ENCODE results near the gene GYPE.
"Not testable (repeated sequence)": the region's sequence is repeated elsewhere in the genome, so short reads cannot be mapped to it uniquely, and the experiment has no call there.

GYPE gene

GRCh38 chr4:143911528-143912417 is 6.4 kb upstream of the GYPE start:
- peak overlapping the region; percentile 16 for H3K4me3 ChIP-seq (ENCODE audit: insufficient read depth, low read depth, low read length)
- not testable (repeated sequence) for H3K9me3 ChIP-seq (ENCODE audit: control insufficient read depth, low read length); H3K36me3 ChIP-seq (ENCODE audit: control insufficient read depth, insufficient read depth, low read length); H3K4me1 ChIP-seq (ENCODE audit: control insufficient read depth, insufficient read depth, low read length); H3K27me3 ChIP-seq (ENCODE audit: control insufficient read depth, insufficient read depth, low read length, poor library complexity, severe bottlenecking); H3K27ac ChIP-seq (ENCODE audit: insufficient read depth, low read depth, low read length, poor library complexity, severe bottlenecking)
- 52 to 58% methylated on average over 55 to 57 of the region's 59 CpGs for WGBS, 2 experiments

- not testable (repeated sequence) for H3K36me3 ChIP-seq (ENCODE audit: control insufficient read depth, insufficient read depth, low read length); H3K4me1 ChIP-seq (ENCODE audit: control insufficient read depth, insufficient read depth, low read length); H3K4me3 ChIP-seq (ENCODE audit: insufficient read depth, low read depth, low read length); H3K9me3 ChIP-seq (ENCODE audit: control insufficient read depth, low read length); H3K27me3 ChIP-seq (ENCODE audit: control insufficient read depth, insufficient read depth, low read length, poor library complexity, severe bottlenecking); H3K27ac ChIP-seq (ENCODE audit: insufficient read depth, low read depth, low read length, poor library complexity, severe bottlenecking)
- 89 to 96% methylated on average over 2 of the region's 2 CpGs for WGBS, 2 experiments
Observed at GRCh38 chr4:143910906-143911305, 5.5 kb upstream of the GYPE start.

DNA sequence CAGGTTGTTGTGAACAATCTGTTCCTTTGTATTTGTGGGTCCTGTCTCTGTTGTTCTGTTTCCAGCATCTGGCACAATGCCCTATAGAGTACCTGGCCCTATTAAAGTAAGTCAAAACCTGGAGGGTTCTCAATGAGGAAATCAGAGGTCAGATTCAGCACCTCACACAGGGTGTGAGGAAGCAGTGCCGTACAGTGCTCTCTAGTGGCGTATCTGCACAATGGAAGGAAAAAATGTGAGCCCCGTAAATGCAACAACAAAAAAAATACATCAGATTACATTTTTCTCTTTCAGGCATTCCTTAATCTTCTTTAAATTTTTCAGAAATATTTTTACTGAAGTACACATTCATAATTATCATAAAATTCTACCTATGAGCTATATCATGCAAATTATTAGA is 2.5 kb upstream of the GYPE start:
- H3K27ac ChIP-seq (ENCODE audit: insufficient read depth, low read depth, low read length, poor library complexity, severe bottlenecking); H3K27me3 ChIP-seq (ENCODE audit: control insufficient read depth, insufficient read depth, low read length, poor library complexity, severe bottlenecking); H3K9me3 ChIP-seq (ENCODE audit: control insufficient read depth, low read length); H3K36me3 ChIP-seq (ENCODE audit: control insufficient read depth, insufficient read depth, low read length); H3K4me3 ChIP-seq (ENCODE audit: insufficient read depth, low read depth, low read length); H3K4me1 ChIP-seq (ENCODE audit: control insufficient read depth, insufficient read depth, low read length): not testable (repeated sequence)
- WGBS, 2 experiments = 41 to 64% methylated on average over 3 of the region's 3 CpGs

DNA sequence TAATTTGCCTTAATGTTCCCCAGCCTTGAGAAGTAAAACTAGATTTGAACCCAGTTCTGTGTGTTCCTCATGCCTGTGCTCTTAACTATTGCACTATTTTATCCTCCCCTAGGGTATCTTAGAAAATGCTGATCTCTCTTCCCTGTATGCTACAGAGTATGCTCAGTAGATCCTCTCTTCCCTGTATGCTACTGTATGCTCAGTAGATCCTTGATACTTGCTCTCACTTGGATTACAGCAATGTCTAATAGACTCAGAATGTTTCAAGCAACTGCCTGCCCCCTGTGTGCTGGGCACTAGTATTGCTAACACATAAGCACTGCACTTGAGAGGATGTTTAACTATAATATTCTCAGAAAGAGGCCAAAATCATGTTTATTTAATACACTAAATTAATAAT is 928 bp downstream of the GYPE start:
- H3K27me3 ChIP-seq (ENCODE audit: control insufficient read depth, insufficient read depth, low read length, poor library complexity, severe bottlenecking); H3K4me3 ChIP-seq (ENCODE audit: insufficient read depth, low read depth, low read length); H3K9me3 ChIP-seq (ENCODE audit: control insufficient read depth, low read length); H3K36me3 ChIP-seq (ENCODE audit: control insufficient read depth, insufficient read depth, low read length); H3K4me1 ChIP-seq (ENCODE audit: control insufficient read depth, insufficient read depth, low read length); H3K27ac ChIP-seq (ENCODE audit: insufficient read depth, low read depth, low read length, poor library complexity, severe bottlenecking): not testable (repeated sequence)

GRCh38 chr4:143890323-143890722 is 15.0 kb downstream of the GYPE start:
- H3K4me3 ChIP-seq (ENCODE audit: insufficient read depth, low read depth, low read length); H3K27ac ChIP-seq (ENCODE audit: insufficient read depth, low read depth, low read length, poor library complexity, severe bottlenecking); H3K4me1 ChIP-seq (ENCODE audit: control insufficient read depth, insufficient read depth, low read length); H3K9me3 ChIP-seq (ENCODE audit: control insufficient read depth, low read length); H3K27me3 ChIP-seq (ENCODE audit: control insufficient read depth, insufficient read depth, low read length, poor library complexity, severe bottlenecking); H3K36me3 ChIP-seq (ENCODE audit: control insufficient read depth, insufficient read depth, low read length): not testable (repeated sequence)
- 100% methylated on average over 1 of the region's 4 CpGs; no CpG with 5 or more reads in 1 of the 2 experiments for WGBS, 2 experiments

DNA sequence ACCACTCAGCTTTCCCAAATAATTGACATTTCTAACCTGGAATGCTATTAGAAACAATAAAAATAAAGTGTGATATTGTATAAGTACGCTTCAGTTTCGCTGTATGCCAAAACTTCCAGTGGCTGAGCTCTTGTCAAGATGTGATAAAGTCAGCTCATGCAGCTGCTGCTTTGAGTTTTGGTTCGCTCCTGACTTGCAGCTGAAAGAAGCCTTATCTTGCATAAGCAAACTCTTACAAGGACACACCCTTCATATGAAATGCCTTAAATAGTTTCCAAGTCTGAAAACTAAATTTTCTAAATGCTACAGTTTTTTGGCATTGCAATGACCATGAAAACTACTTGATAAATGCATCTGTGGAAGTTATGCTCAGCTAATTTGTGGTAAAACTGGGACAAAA is 17.2 kb downstream of the GYPE start:
- not testable (repeated sequence) for H3K27me3 ChIP-seq (ENCODE audit: control insufficient read depth, insufficient read depth, low read length, poor library complexity, severe bottlenecking); H3K36me3 ChIP-seq (ENCODE audit: control insufficient read depth, insufficient read depth, low read length); H3K9me3 ChIP-seq (ENCODE audit: control insufficient read depth, low read length); H3K4me1 ChIP-seq (ENCODE audit: control insufficient read depth, insufficient read depth, low read length); H3K27ac ChIP-seq (ENCODE audit: insufficient read depth, low read depth, low read length, poor library complexity, severe bottlenecking); H3K4me3 ChIP-seq (ENCODE audit: insufficient read depth, low read depth, low read length)
- no CpG with 5 or more reads among the region's 3 CpGs for WGBS, 2 experiments

GRCh38 chr4:143884965-143885364 is 20.4 kb downstream of the GYPE start:
- H3K4me3 ChIP-seq (ENCODE audit: insufficient read depth, low read depth, low read length); H3K27ac ChIP-seq (ENCODE audit: insufficient read depth, low read depth, low read length, poor library complexity, severe bottlenecking); H3K9me3 ChIP-seq (ENCODE audit: control insufficient read depth, low read length); H3K27me3 ChIP-seq (ENCODE audit: control insufficient read depth, insufficient read depth, low read length, poor library complexity, severe bottlenecking); H3K4me1 ChIP-seq (ENCODE audit: control insufficient read depth, insufficient read depth, low read length); H3K36me3 ChIP-seq (ENCODE audit: control insufficient read depth, insufficient read depth, low read length): not testable (repeated sequence)

DNA sequence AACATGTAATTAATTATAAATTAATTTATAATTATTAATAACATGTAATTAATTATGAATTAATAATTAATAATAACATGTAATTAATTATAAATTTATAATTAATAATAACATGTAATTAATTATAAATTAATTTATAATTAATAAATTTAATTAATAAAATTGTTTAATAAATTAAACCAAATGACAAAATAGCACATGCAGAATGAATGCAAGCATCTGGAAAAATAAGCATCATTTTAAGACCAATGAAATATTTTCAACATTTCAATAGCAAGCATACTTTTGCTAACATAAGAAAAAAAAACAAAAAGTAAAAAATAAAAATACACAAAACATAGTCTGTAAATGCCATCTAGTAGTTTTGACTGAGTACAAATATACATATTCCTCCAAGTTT is 21.8 kb downstream of the GYPE start:
- Histone ChIP-seq H3K27ac (ENCODE audit: insufficient read depth, low read depth, low read length, poor library complexity, severe bottlenecking) (no peak overlapping the region), H3K36me3 (ENCODE audit: control insufficient read depth, insufficient read depth, low read length) (no peaks in the 10 kb centered on the region), H3K9me3 (ENCODE audit: control insufficient read depth, low read length) (no peaks in the 10 kb centered on the region), H3K27me3 (ENCODE audit: control insufficient read depth, insufficient read depth, low read length, poor library complexity, severe bottlenecking) (no peaks in the 10 kb centered on the region), H3K4me1 (ENCODE audit: control insufficient read depth, insufficient read depth, low read length) (no peaks in the 10 kb centered on the region), H3K4me3 (ENCODE audit: insufficient read depth, low read depth, low read length) (no peak overlapping the region)

GRCh38 chr4:143882892-143883291 is 22.5 kb downstream of the GYPE start:
- H3K27ac ChIP-seq (ENCODE audit: insufficient read depth, low read depth, low read length, poor library complexity, severe bottlenecking) = no peak overlapping the region
- H3K27me3 ChIP-seq (ENCODE audit: control insufficient read depth, insufficient read depth, low read length, poor library complexity, severe bottlenecking) = no peaks in the 10 kb centered on the region
- H3K4me1 ChIP-seq (ENCODE audit: control insufficient read depth, insufficient read depth, low read length) = no peaks in the 10 kb centered on the region
- H3K4me3 ChIP-seq (ENCODE audit: insufficient read depth, low read depth, low read length) = no peak overlapping the region
- no peaks in the 10 kb centered on the region for H3K36me3 ChIP-seq (ENCODE audit: control insufficient read depth, insufficient read depth, low read length)
- WGBS, 2 experiments = 76 to 86% methylated on average over 4 of the region's 4 CpGs
- no peaks in the 10 kb centered on the region for H3K9me3 ChIP-seq (ENCODE audit: control insufficient read depth, low read length)

GRCh38 chr4:143879561-143879960 is 25.8 kb downstream of the GYPE start:
- not testable (repeated sequence) for H3K9me3 ChIP-seq (ENCODE audit: control insufficient read depth, low read length); H3K36me3 ChIP-seq (ENCODE audit: control insufficient read depth, insufficient read depth, low read length); H3K4me1 ChIP-seq (ENCODE audit: control insufficient read depth, insufficient read depth, low read length); H3K27me3 ChIP-seq (ENCODE audit: control insufficient read depth, insufficient read depth, low read length, poor library complexity, severe bottlenecking); H3K4me3 ChIP-seq (ENCODE audit: insufficient read depth, low read depth, low read length); H3K27ac ChIP-seq (ENCODE audit: insufficient read depth, low read depth, low read length, poor library complexity, severe bottlenecking)
- 97 to 100% methylated on average over 1 to 2 of the region's 2 CpGs for WGBS, 2 experiments

DNA sequence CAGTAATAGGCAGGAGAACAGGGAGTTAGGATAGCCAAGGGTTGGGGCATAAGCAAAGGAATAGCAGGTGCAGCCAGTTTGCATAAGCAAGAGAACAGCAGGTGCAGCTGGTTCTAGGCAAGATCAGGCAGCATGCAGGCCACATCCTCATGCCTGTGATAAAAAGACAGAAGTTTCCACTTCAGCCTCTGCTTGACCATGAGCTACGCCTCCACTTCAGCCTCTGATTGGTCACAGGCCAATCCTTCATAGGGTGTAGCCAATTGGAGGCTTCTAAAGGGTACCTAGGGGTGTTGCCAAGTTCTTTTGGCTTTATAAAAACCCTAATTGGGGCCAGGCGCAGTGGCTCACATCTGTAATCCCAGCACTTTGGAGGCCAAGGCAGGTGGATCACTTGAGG is 30.0 kb downstream of the GYPE start:
- not testable (repeated sequence) for H3K27ac ChIP-seq (ENCODE audit: insufficient read depth, low read depth, low read length, poor library complexity, severe bottlenecking)

More for the DNA sequence above, 30.0 kb downstream of the GYPE start:
- not testable (repeated sequence) for H3K27me3 ChIP-seq (ENCODE audit: control insufficient read depth, insufficient read depth, low read length, poor library complexity, severe bottlenecking); H3K4me1 ChIP-seq (ENCODE audit: control insufficient read depth, insufficient read depth, low read length); H3K9me3 ChIP-seq (ENCODE audit: control insufficient read depth, low read length); H3K4me3 ChIP-seq (ENCODE audit: insufficient read depth, low read depth, low read length); H3K36me3 ChIP-seq (ENCODE audit: control insufficient read depth, insufficient read depth, low read length)
- WGBS, 2 experiments = 90 to 91% methylated on average over 2 of the region's 2 CpGs
